ENCODE measurements around the gene ETV3. TPM values are rescaled to one million over a fixed set of nuclear protein-coding genes. Genes with fewer than 3 reads are reported as not detected.

ETV3 gene
- total and polyA plus RNA-seq, 2 of the 8 experiments (the other 6 are each of a cell fraction or from before 2014, with no cell fraction given): 6.0 to 23.8 TPM

DNA sequence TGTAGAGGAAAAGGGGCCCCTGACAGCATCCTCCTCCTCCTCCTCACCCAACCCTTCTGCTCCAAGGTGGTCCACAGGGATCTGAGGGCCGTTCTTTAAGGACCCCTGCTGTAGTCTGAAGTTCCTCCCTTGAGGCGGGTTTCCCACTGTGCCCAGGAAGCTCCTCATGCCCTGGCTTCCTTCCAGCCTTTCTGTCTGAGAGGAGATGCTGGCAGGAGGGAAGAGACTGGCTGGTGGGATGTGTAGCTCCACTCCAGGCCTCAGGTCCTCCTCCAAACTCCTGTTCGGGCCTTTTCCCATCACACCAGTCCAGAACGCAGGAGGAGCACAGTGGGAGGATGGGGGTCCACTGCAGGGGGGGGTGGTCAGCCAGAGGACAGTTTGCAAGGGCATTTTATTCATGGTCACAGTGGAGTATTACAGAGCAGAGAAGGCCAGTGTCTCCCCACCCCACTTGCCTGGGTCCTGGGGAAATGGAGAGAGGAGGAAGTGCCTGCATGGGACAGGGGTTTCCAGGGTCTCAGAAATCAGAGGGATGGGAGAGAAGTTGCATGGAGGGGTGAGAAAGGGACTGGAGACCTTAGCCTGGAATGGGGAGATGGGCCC is 46.4 kb downstream of the ETV3 start:
- TF ChIP-seq BCL11A (IDR thresholded peaks at IDR 0.05; ENCODE audit: low read depth in 2 of 2, low read length in 2 of 2) (no peak), GABPA (IDR thresholded peaks at IDR 0.05; ENCODE audit: borderline replicate concordance, insufficient read depth, low read length) (no peak), KDM4A (IDR thresholded peaks at IDR 0.05; ENCODE audit: low read depth, low read length, severe bottlenecking) (no peak), PHF8 (conservative IDR thresholded peaks at IDR 0.05; ENCODE audit: low read depth, low read length) (no peak), NANOG (IDR thresholded peaks at IDR 0.05; ENCODE audit: insufficient read depth, low read depth, low read length, poor library complexity, severe bottlenecking) (no peak), KDM5A (IDR thresholded peaks at IDR 0.05; ENCODE audit: low read length) (no peak), ZNF274 (IDR thresholded peaks at IDR 0.05; ENCODE audit: borderline replicate concordance, extremely low read depth, low read length) (no peak), CREB1 (IDR thresholded peaks at IDR 0.05) (no peak), SIX5 (IDR thresholded peaks at IDR 0.05; ENCODE audit: low read depth, low read length) (no peak)
- TF ChIP-seq, protein P1, sequence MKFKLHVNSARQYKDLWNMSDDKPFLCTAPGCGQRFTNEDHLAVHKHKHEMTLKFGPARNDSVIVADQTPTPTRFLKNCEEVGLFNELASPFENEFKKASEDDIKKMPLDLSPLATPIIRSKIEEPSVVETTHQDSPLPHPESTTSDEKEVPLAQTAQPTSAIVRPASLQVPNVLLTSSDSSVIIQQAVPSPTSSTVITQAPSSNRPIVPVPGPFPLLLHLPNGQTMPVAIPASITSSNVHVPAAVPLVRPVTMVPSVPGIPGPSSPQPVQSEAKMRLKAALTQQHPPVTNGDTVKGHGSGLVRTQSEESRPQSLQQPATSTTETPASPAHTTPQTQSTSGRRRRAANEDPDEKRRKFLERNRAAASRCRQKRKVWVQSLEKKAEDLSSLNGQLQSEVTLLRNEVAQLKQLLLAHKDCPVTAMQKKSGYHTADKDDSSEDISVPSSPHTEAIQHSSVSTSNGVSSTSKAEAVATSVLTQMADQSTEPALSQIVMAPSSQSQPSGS (IDR thresholded peaks at IDR 0.05; ENCODE audit: low read length): no peak
- Histone ChIP-seq H3K36me3 (ENCODE audit: control insufficient read depth in 2 of 4, insufficient read depth in 4 of 4, low read length in 3 of 4) (no peaks in the 10 kb centered on the region), H3K56ac (replicated peaks; ENCODE audit: insufficient read length, low read depth, low read length) (no peak overlapping the region), H2BK20ac (ENCODE audit: low read length) (0 out of 2 replicates have a peak overlapping the region, but pooled peaks have one; percentile 9), H3K79me2 (ENCODE audit: control insufficient read depth in 1 of 2, insufficient read depth in 2 of 2, low read length in 2 of 2) (no peaks in the 10 kb centered on the region), H3K27ac (ENCODE audit: low read depth, low read length) (no peak overlapping the region), H3K23me2 (ENCODE audit: low read depth, low read length) (no peaks in the 10 kb centered on the region), H2AFZ (ENCODE audit: low read length) (no peak overlapping the region), H4K8ac (ENCODE audit: extremely low read depth, insufficient read depth, low read length) (0 out of 2 replicates have a peak overlapping the region, but pooled peaks have one; percentile 5), H2AK5ac (ENCODE audit: low read depth, low read length) (no peak overlapping the region), H3K4me1 (replicated peaks in 1 of 4; ENCODE audit: control insufficient read depth in 3 of 4, insufficient read depth in 4 of 4, low read length in 3 of 4) (peaks cover 0 to 4% (median 0%) of the 10 kb centered on the region in 4 experiments; a peak in 2 of 7 replicates), H4K91ac (replicated peaks; ENCODE audit: insufficient read length, low read length) (no peak overlapping the region), H4K5ac (ENCODE audit: insufficient read length, low read depth, low read length) (no peak overlapping the region), H3K4ac (replicated peaks; ENCODE audit: insufficient read length, low read depth, low read length) (no peak overlapping the region), H3K9me3 (ENCODE audit: insufficient read depth in 2 of 2, low read depth in 1 of 2, low read length in 1 of 2) (no peaks in the 10 kb centered on the region), H4K20me1 (replicated peaks in 1 of 2; ENCODE audit: control insufficient read depth in 1 of 2, insufficient read depth in 2 of 2, low read length in 2 of 2) (no peaks in the 10 kb centered on the region), H2BK12ac (ENCODE audit: low read depth, low read length) (0 out of 2 replicates have a peak overlapping the region, but pooled peaks have one; percentile 75), H3K14ac (ENCODE audit: insufficient read length) (no peak overlapping the region), H3K4me2 (ENCODE audit: insufficient read depth in 1 of 2, low read depth in 2 of 2, low read length in 2 of 2) (no peak overlapping the region), H3K9ac (replicated peaks in 1 of 4; ENCODE audit: extremely low read depth in 1 of 4, low read depth in 3 of 4, low read length in 3 of 4) (no peak overlapping the region), H3K4me3 (ENCODE audit: extremely low read depth in 1 of 4, insufficient read depth in 2 of 4, low read depth in 3 of 4, low read length in 4 of 4) (no peak overlapping the region), H2BK5ac (ENCODE audit: low read depth, low read length) (no peak overlapping the region), H2BK120ac (replicated peaks; ENCODE audit: low read depth, low read length) (no peak overlapping the region), H3K23ac (ENCODE audit: insufficient read length) (no peak overlapping the region), H3K18ac (ENCODE audit: extremely low read depth, low read length) (no peak overlapping the region), H3K79me1 (ENCODE audit: low read depth, low read length) (no peaks in the 10 kb centered on the region), H3K27me3 (replicated peaks in 1 of 4; ENCODE audit: control insufficient read depth in 3 of 4, extremely low read depth in 1 of 4, insufficient read depth in 3 of 4, low read length in 3 of 4) (no peaks in the 10 kb centered on the region; a peak in 2 of 7 replicates), H2BK15ac (ENCODE audit: low read length) (no peak overlapping the region)
- DNase-seq (ENCODE audit: low read depth in 1 of 2, low spot score in 2 of 2): no peak
- POLR2A ChIA-PET (ENCODE audit: partially characterized antibody): interaction anchor here (2.5 kb wide), 1 partner anchor 22 kb away, joined by 12 read pairs; no protein-coding TSS in a partner anchor
- CTCF ChIA-PET (ENCODE audit: partially characterized antibody): interaction anchor here (1.0 to 7.7 kb wide), 7 partner anchors 11 to 78 kb away, joined by 3 to 218 read pairs (median 25); no protein-coding TSS in a partner anchor
- 61% methylated on average over 4 of the region's 4 CpGs; no CpG with 5 or more reads in 1 of the 2 experiments for WGBS, 2 experiments (ENCODE audit: extremely low coverage in 1 of 2, insufficient coverage in 1 of 2, insufficient read length in 1 of 2, insufficient replicate concordance in 2 of 2, low coverage in 1 of 2, low lambda C conversion rate in 2 of 2, missing lambda C conversion rate in 1 of 2)
- FAIRE-seq: no peak

All from H1 (cell line).